H9 (cell line): ENCODE data around the gene NHERF2. TPM values are rescaled to one million over a fixed set of nuclear protein-coding genes. Genes with fewer than 3 reads are reported as not detected.

ENCODE experiments used
- DNase-seq: peaks from one replicate; pipeline ENCODE4 v3.0.0-alpha.2; 2017
- H2AFZ ChIP-seq: one replicate; pipeline ENCODE4 v1.6.1; 2013; ENCODE audit warnings: mild to moderate bottlenecking, low read length, control low read depth, moderate library complexity
- H2AK5ac ChIP-seq: 2 replicates; pipeline ENCODE4 v1.6.1; 2013; ENCODE audit warnings: low read length, control low read depth, mixed read lengths; ENCODE audit not compliant: insufficient read length
- H2BK120ac ChIP-seq: one replicate; pipeline ENCODE4 v1.6.1; 2013; ENCODE audit warnings: low read depth, mild to moderate bottlenecking, low read length, control low read depth, inconsistent platforms; ENCODE audit not compliant: poor library complexity, severe bottlenecking
- H2BK12ac ChIP-seq: 2 replicates; pipeline ENCODE4 v1.6.1; 2013; ENCODE audit warnings: low read length, control low read depth, mixed read lengths, low read depth; ENCODE audit not compliant: insufficient read length
- H2BK15ac ChIP-seq: 2 replicates; pipeline ENCODE4 v1.6.1; 2013; ENCODE audit warnings: low read depth, low read length, control low read depth
- H2BK20ac ChIP-seq: one replicate; pipeline ENCODE4 v1.6.1; 2013; ENCODE audit warnings: low read depth, mild to moderate bottlenecking, low read length, control low read depth, inconsistent platforms; ENCODE audit not compliant: poor library complexity, severe bottlenecking
- H2BK5ac ChIP-seq: 2 replicates; pipeline ENCODE4 v1.6.1; 2013; ENCODE audit warnings: low read length, control low read depth, mixed read lengths; ENCODE audit not compliant: insufficient read length
- H3K14ac ChIP-seq: 2 replicates; pipeline ENCODE4 v1.6.1; 2013; ENCODE audit warnings: low read length, control low read depth; ENCODE audit not compliant: insufficient read depth
- H3K18ac ChIP-seq: 2 replicates; pipeline ENCODE4 v1.6.1; 2013; ENCODE audit warnings: low read depth, mild to moderate bottlenecking, mixed read lengths, low read length, control low read depth; ENCODE audit not compliant: insufficient read length
- H3K23ac ChIP-seq: 2 replicates; pipeline ENCODE4 v1.6.1; 2013; ENCODE audit warnings: low read length, control low read depth, mixed read lengths, low read depth; ENCODE audit not compliant: insufficient read length
- H3K23me2 ChIP-seq: 2 replicates; pipeline ENCODE4 v1.6.1; 2013; ENCODE audit warnings: low read depth, mild to moderate bottlenecking, mixed read lengths, low read length, control low read depth; ENCODE audit not compliant: insufficient read length, poor library complexity, severe bottlenecking
- H3K27ac ChIP-seq: 2 replicates; pipeline ENCODE4 v1.5.1; 2013; ENCODE audit warnings: low read length, control low read depth, mixed read lengths, low read depth; ENCODE audit not compliant: insufficient read length
- H3K27me3 ChIP-seq: 2 replicates; pipeline ENCODE4 v1.6.1; 2013; ENCODE audit warnings: low read length, control low read depth, inconsistent platforms; ENCODE audit not compliant: insufficient read depth
- H3K4ac ChIP-seq: 2 replicates; pipeline ENCODE4 v1.6.1; 2013; ENCODE audit warnings: low read depth, mild to moderate bottlenecking, control low read depth, inconsistent platforms, low read length, moderate library complexity
- H3K4me1 ChIP-seq: 2 replicates; pipeline ENCODE4 v1.6.1; 2013; ENCODE audit warnings: low read length, control low read depth, inconsistent platforms; ENCODE audit not compliant: insufficient read depth
- H3K4me2 ChIP-seq: 2 replicates; pipeline ENCODE4 v1.6.1; 2013; ENCODE audit warnings: low read length, control low read depth, mixed read lengths; ENCODE audit not compliant: insufficient read length, insufficient read depth
- H3K56ac ChIP-seq: 2 replicates; pipeline ENCODE4 v1.6.1; 2013; ENCODE audit warnings: low read depth, mild to moderate bottlenecking, mixed read lengths, low read length, control low read depth; ENCODE audit not compliant: insufficient read length
- H3K79me1 ChIP-seq: 2 replicates; pipeline ENCODE4 v1.6.1; 2013; ENCODE audit warnings: low read depth, mild to moderate bottlenecking, moderate library complexity, low read length, control low read depth, inconsistent platforms; ENCODE audit not compliant: insufficient read depth, poor library complexity, severe bottlenecking
- H3K79me2 ChIP-seq: 2 replicates; pipeline ENCODE4 v1.6.1; 2013; ENCODE audit warnings: low read length, control low read depth, inconsistent platforms; ENCODE audit not compliant: insufficient read depth
- H3K9ac ChIP-seq: 2 replicates; pipeline ENCODE4 v1.6.1; 2013; ENCODE audit warnings: low read length, control low read depth, mixed read lengths; ENCODE audit not compliant: insufficient read length; ENCODE audit errors: extremely low read depth
- H3K9me3 ChIP-seq: one replicate; pipeline ENCODE4 v1.6.1; 2013; ENCODE audit warnings: low read depth, low read length, inconsistent platforms; ENCODE audit not compliant: control insufficient read depth
- H3T11ph ChIP-seq: one replicate; pipeline ENCODE4 v1.6.1; 2013; ENCODE audit warnings: mild to moderate bottlenecking, low read length, control low read depth, inconsistent platforms
- H4K20me1 ChIP-seq: one replicate; pipeline ENCODE4 v1.6.1; 2013; ENCODE audit not compliant: control insufficient read depth, insufficient read length, insufficient read depth
- H4K5ac ChIP-seq: 2 replicates; pipeline ENCODE4 v1.6.1; 2013; ENCODE audit warnings: low read depth, mild to moderate bottlenecking, mixed read lengths, low read length, control low read depth; ENCODE audit not compliant: insufficient read length
- H4K8ac ChIP-seq: replicated peaks from 2 replicates; pipeline ENCODE4 v1.6.1; 2013; ENCODE audit warnings: low read length, control low read depth, mixed read lengths, low read depth; ENCODE audit not compliant: insufficient read length
- H4K91ac ChIP-seq: 2 replicates; pipeline ENCODE4 v1.6.1; 2013; ENCODE audit warnings: low read depth, mild to moderate bottlenecking, moderate library complexity, mixed read lengths, low read length, control low read depth; ENCODE audit not compliant: insufficient read length
- H3K27ac Mint-ChIP-seq, 3 experiments: 2 replicates in 2 of 3; 3 replicates in 1 of 3; pipeline ENCODE4 v1.8.0; 2020 to 2021; ENCODE audit warnings: mixed read lengths in 3 of 3, mild to moderate bottlenecking in 1 of 3, moderate library complexity in 1 of 3
- H3K27me3 Mint-ChIP-seq: 2 replicates; pipeline ENCODE4 v1.8.0; 2021; ENCODE audit warnings: low read depth, mild to moderate bottlenecking, moderate library complexity, mixed read lengths
- H3K36me3 Mint-ChIP-seq, 3 experiments: 2 replicates in 2 of 3; 3 replicates in 1 of 3; pipeline ENCODE4 v1.8.0; 2020 to 2021; ENCODE audit warnings: low read depth in 3 of 3, mixed read lengths in 3 of 3; ENCODE audit not compliant: insufficient read depth in 1 of 3
- H3K4me1 Mint-ChIP-seq, 2 experiments: 2 replicates each; pipeline ENCODE4 v1.8.0; 2020; ENCODE audit warnings: mixed read lengths in 2 of 2
- H3K4me3 Mint-ChIP-seq, 2 experiments: 2 replicates in 1 of 2; 3 replicates in 1 of 2; pipeline ENCODE4 v1.8.0; 2020 to 2021; ENCODE audit warnings: mild to moderate bottlenecking in 2 of 2, mixed read lengths in 2 of 2, moderate library complexity in 1 of 2
- H3K9me3 Mint-ChIP-seq, 2 experiments: 2 replicates in 1 of 2; 3 replicates in 1 of 2; pipeline ENCODE4 v1.8.0; 2020; ENCODE audit warnings: mild to moderate bottlenecking in 2 of 2, mixed read lengths in 2 of 2, moderate library complexity in 1 of 2
- WGBS: extraction: QIAGEN DNeasy Blood & Tissue Kit; methylation state at CpG from one replicate; pipeline ENCODE4 v1.1.7; 2013; ENCODE audit warnings: missing lambda C conversion rate, low lambda C conversion rate, mixed read lengths; ENCODE audit not compliant: insufficient read length; ENCODE audit errors: extremely low coverage; 5-methylcytosine and 5-hydroxymethylcytosine counted together
- total RNA-seq: library from RNA; stranded (reverse); gene quantifications from 2 replicates; pipeline ENCODE4 v1.2.1, GENCODE V29; 2021
- TF ChIP-seq, protein P1 (sequence below): fragments of 200-600 bp; sonication (generic); conservative IDR thresholded peaks from 3 replicates; pipeline ENCODE4 v1.8.0; 2021; ENCODE audit warnings: antibody characterized with exemption, mild to moderate bottlenecking

NHERF2 gene
- total RNA-seq, 1 experiment from 2014 or later = 15.3 TPM

DNA sequence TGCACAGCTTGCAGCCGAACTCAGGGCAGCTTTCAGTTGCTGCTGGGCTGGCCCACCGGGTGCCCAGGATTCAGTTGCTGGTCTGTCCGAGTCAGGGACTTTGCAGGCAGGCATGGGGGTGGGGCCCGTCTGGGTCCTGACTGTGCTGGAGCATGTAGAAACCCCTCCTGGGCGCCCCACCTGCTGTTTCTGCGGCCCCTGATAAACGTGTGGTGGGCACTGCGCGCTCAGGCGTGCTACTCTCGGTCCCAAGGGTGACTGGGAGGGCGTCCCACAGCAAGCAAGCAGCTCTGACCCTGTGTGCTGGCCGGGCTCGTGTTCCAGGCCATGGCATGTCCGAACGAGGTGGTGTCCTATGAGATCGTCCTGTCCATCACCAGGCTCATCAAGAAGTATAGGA is 33.6 kb downstream of the NHERF2 start:
- H4K91ac ChIP-seq = no peak overlapping the region
- no peak overlapping the region for H3K56ac ChIP-seq
- Mint-ChIP-seq H3K27ac (no peak overlapping the region; a peak in 1 of 7 replicates), H3K36me3 (peaks cover 0 to 23% (median 13%) of the 10 kb centered on the region in 3 experiments; a peak in 3 of 7 replicates), H3K27me3 (no peaks in the 10 kb centered on the region), H3K4me1 (no peaks in the 10 kb centered on the region), H3K9me3 (no peaks in the 10 kb centered on the region), H3K4me3 (no peak overlapping the region)
- H3K79me2 ChIP-seq = no peaks in the 10 kb centered on the region
- peaks cover 2% of the 10 kb centered on the region for H4K20me1 ChIP-seq
- no peaks in the 10 kb centered on the region for H3K27me3 ChIP-seq
- H3K23ac ChIP-seq = no peak overlapping the region
- no peak overlapping the region for H2BK15ac ChIP-seq
- H2AK5ac ChIP-seq = no peak overlapping the region
- no peak overlapping the region for H4K5ac ChIP-seq
- H2BK20ac ChIP-seq = no peak overlapping the region
- no peak overlapping the region; the same call in 1 of the 2 replicates for H3K14ac ChIP-seq
- no peak overlapping the region for H4K8ac ChIP-seq
- H2BK120ac ChIP-seq = no peak overlapping the region
- H3K23me2 ChIP-seq = peaks cover 3% of the 10 kb centered on the region
- no peak overlapping the region for H3K18ac ChIP-seq
- no peak for DNase-seq
- no peak overlapping the region for H2BK5ac ChIP-seq
- H2AFZ ChIP-seq = no peak overlapping the region
- WGBS = no CpG with 5 or more reads among the region's 17 CpGs
- H3K4ac ChIP-seq = no peak overlapping the region
- H3K27ac ChIP-seq = no peak overlapping the region
- no peak overlapping the region for H3K9ac ChIP-seq
- no peaks in the 10 kb centered on the region for H3K9me3 ChIP-seq
- no peak overlapping the region for H2BK12ac ChIP-seq
- TF ChIP-seq, protein P1, sequence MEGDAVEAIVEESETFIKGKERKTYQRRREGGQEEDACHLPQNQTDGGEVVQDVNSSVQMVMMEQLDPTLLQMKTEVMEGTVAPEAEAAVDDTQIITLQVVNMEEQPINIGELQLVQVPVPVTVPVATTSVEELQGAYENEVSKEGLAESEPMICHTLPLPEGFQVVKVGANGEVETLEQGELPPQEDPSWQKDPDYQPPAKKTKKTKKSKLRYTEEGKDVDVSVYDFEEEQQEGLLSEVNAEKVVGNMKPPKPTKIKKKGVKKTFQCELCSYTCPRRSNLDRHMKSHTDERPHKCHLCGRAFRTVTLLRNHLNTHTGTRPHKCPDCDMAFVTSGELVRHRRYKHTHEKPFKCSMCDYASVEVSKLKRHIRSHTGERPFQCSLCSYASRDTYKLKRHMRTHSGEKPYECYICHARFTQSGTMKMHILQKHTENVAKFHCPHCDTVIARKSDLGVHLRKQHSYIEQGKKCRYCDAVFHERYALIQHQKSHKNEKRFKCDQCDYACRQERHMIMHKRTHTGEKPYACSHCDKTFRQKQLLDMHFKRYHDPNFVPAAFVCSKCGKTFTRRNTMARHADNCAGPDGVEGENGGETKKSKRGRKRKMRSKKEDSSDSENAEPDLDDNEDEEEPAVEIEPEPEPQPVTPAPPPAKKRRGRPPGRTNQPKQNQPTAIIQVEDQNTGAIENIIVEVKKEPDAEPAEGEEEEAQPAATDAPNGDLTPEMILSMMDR = no peak
- no peaks in the 10 kb centered on the region for H3K79me1 ChIP-seq
- H3K4me2 ChIP-seq = no peak overlapping the region
- no peaks in the 10 kb centered on the region for H3K4me1 ChIP-seq
- H3T11ph ChIP-seq = no peak overlapping the region
